ENCODE results near the gene BSG.

DNA sequence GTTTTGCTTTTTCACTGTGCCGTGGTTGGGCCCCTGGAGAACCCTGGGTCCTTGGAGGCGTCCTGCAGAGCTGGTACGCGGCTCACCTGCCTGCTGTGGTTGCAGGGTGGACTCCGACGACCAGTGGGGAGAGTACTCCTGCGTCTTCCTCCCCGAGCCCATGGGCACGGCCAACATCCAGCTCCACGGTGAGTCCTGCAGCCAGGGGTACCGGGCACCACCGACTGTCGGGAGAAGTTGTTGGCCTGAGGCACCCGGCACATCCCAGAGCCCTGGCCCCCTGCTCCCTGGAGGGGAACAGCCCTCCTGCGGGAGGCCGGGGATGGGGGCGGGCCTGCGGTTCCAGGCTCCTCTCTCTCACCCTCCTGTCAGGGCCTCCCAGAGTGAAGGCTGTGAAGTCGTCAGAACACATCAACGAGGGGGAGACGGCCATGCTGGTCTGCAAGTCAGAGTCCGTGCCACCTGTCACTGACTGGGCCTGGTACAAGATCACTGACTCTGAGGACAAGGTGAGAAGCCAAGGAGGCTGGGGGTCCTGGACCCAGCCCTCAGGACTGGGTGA, 8.0 kb downstream of the BSG start:
- no peak for TF ChIP-seq POLR2A (IDR thresholded peaks at IDR 0.05)
- TF ChIP-seq, protein P1, sequence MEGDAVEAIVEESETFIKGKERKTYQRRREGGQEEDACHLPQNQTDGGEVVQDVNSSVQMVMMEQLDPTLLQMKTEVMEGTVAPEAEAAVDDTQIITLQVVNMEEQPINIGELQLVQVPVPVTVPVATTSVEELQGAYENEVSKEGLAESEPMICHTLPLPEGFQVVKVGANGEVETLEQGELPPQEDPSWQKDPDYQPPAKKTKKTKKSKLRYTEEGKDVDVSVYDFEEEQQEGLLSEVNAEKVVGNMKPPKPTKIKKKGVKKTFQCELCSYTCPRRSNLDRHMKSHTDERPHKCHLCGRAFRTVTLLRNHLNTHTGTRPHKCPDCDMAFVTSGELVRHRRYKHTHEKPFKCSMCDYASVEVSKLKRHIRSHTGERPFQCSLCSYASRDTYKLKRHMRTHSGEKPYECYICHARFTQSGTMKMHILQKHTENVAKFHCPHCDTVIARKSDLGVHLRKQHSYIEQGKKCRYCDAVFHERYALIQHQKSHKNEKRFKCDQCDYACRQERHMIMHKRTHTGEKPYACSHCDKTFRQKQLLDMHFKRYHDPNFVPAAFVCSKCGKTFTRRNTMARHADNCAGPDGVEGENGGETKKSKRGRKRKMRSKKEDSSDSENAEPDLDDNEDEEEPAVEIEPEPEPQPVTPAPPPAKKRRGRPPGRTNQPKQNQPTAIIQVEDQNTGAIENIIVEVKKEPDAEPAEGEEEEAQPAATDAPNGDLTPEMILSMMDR (IDR thresholded peaks at IDR 0.05 in 4 of 5, conservative IDR thresholded peaks at IDR 0.05 in 1 of 5), result no peak
